H1 (cell line): ENCODE measurements around the gene CIRBP. TPM values are rescaled to one million over a fixed set of nuclear protein-coding genes. Genes with fewer than 3 reads are reported as not detected.

Experiments
- CTCF ChIA-PET: fragments of 300-600 bp; sonication (Branson Sonifier 250); formaldehyde crosslinking; loops from one replicate; lab custom pipeline; 2021; ENCODE audit not compliant: partially characterized antibody; lab: Charles Lee
- POLR2A ChIA-PET: fragments of 300-600 bp; sonication (Branson Sonifier 250); formaldehyde crosslinking; loops from one replicate; lab custom pipeline; 2021; ENCODE audit warnings: inconsistent platforms; ENCODE audit not compliant: partially characterized antibody; lab: Charles Lee
- DNase-seq, 2 experiments: peaks; one replicate each; pipeline versions ENCODE4 v3.0.0 to v3.0.0-alpha.2; 2010 to 2022; ENCODE audit warnings: low spot score in 2 of 2, low read depth in 1 of 2, mixed read lengths in 1 of 2
- FAIRE-seq: peaks from 2 replicates; lab custom pipeline; 2011; peaks lifted over from hg19 to GRCh38; lab: Jason Lieb, UNC
- H2AFZ ChIP-seq: 2 replicates; pipeline ENCODE4 v1.8.1; 2012; ENCODE audit warnings: low read length, inconsistent platforms
- H2AK5ac ChIP-seq: 2 replicates; pipeline ENCODE4 v1.6.1; 2013; ENCODE audit warnings: low read depth, low read length
- H2BK120ac ChIP-seq: replicated peaks from 2 replicates; pipeline ENCODE3; 2013; ENCODE audit warnings: low read depth, low read length, inconsistent platforms
- H2BK12ac ChIP-seq: 2 replicates; pipeline ENCODE4 v1.6.1; 2013; ENCODE audit warnings: low read depth, low read length
- H2BK15ac ChIP-seq: 2 replicates; pipeline ENCODE4 v1.6.1; 2013; ENCODE audit warnings: low read length
- H2BK20ac ChIP-seq: 2 replicates; pipeline ENCODE4 v1.6.1; 2013; ENCODE audit warnings: low read length
- H2BK5ac ChIP-seq: 2 replicates; pipeline ENCODE4 v1.6.1; 2013; ENCODE audit warnings: low read depth, low read length
- H3K14ac ChIP-seq: 2 replicates; pipeline ENCODE4 v1.6.1; 2013; ENCODE audit warnings: inconsistent platforms; ENCODE audit not compliant: insufficient read length
- H3K18ac ChIP-seq: 2 replicates; pipeline ENCODE4 v1.6.1; 2013; ENCODE audit warnings: low read length; ENCODE audit errors: extremely low read depth
- H3K23ac ChIP-seq: 2 replicates; pipeline ENCODE4 v1.6.1; 2013; ENCODE audit warnings: inconsistent platforms; ENCODE audit not compliant: insufficient read length
- H3K23me2 ChIP-seq: 2 replicates; pipeline ENCODE4 v1.6.1; 2013; ENCODE audit warnings: low read depth, low read length
- H3K27ac ChIP-seq: 2 replicates; pipeline ENCODE4 v1.6.1; 2011; ENCODE audit warnings: low read depth, low read length, inconsistent platforms
- H3K27me3 ChIP-seq, 4 experiments: replicated peaks in 1 of 4; 1 replicate in 1 of 4; 2 replicates in 3 of 4; pipeline versions ENCODE4 v1.6.1 to v1.8.1; 2011 to 2013; ENCODE audit warnings: low read length in 3 of 4, mild to moderate bottlenecking in 3 of 4, inconsistent platforms in 2 of 4, mixed read lengths in 2 of 4, moderate library complexity in 1 of 4; ENCODE audit not compliant: control insufficient read depth in 3 of 4, insufficient read depth in 3 of 4; ENCODE audit errors: extremely low read depth in 1 of 4
- H3K36me3 ChIP-seq, 4 experiments: 2 replicates each; pipeline versions ENCODE4 v1.6.1 to v1.8.1; 2011 to 2013; ENCODE audit warnings: mild to moderate bottlenecking in 4 of 4, low read length in 3 of 4, moderate library complexity in 2 of 4, control low read depth in 1 of 4, inconsistent platforms in 1 of 4; ENCODE audit not compliant: insufficient read depth in 4 of 4, control insufficient read depth in 2 of 4
- H3K4ac ChIP-seq: replicated peaks from 2 replicates; pipeline ENCODE3; 2013; ENCODE audit warnings: low read length, low read depth, mixed read lengths, inconsistent platforms; ENCODE audit not compliant: insufficient read length
- H3K4me1 ChIP-seq, 4 experiments: replicated peaks in 1 of 4; 1 replicate in 1 of 4; 2 replicates in 3 of 4; pipeline versions ENCODE4 v1.6.1 to v1.8.1; 2011 to 2013; ENCODE audit warnings: low read length in 3 of 4, inconsistent platforms in 2 of 4, mixed read lengths in 1 of 4; ENCODE audit not compliant: insufficient read depth in 4 of 4, control insufficient read depth in 3 of 4
- H3K4me2 ChIP-seq, 2 experiments: 2 replicates each; pipeline versions ENCODE4 v1.6.1 to v1.8.1; 2011 to 2013; ENCODE audit warnings: low read depth in 2 of 2, low read length in 2 of 2, control low read depth in 1 of 2, inconsistent platforms in 1 of 2, mild to moderate bottlenecking in 1 of 2; ENCODE audit not compliant: insufficient read depth in 1 of 2
- H3K4me3 ChIP-seq, 4 experiments: fragments of 200-600, 300-600 bp in 1 of 4; sonication (generic), shearing (Covaris generic), sonication (Bioruptor Twin) in 1 of 4; 2 replicates each; pipeline versions ENCODE4 v1.5.1 to v1.8.1; 2011 to 2016; ENCODE audit warnings: low read length in 4 of 4, low read depth in 3 of 4, control low read depth in 2 of 4, inconsistent platforms in 2 of 4, mild to moderate bottlenecking in 2 of 4, mixed read lengths in 1 of 4, moderate library complexity in 1 of 4; ENCODE audit not compliant: insufficient read depth in 2 of 4; ENCODE audit errors: extremely low read depth in 1 of 4
- H3K56ac ChIP-seq: replicated peaks from 2 replicates; pipeline ENCODE3; 2013; ENCODE audit warnings: low read depth, mild to moderate bottlenecking, mixed read lengths, low read length, inconsistent platforms; ENCODE audit not compliant: insufficient read length
- H3K79me1 ChIP-seq: 2 replicates; pipeline ENCODE4 v1.6.1; 2013; ENCODE audit warnings: low read depth, low read length, control low read depth
- H3K79me2 ChIP-seq, 2 experiments: 2 replicates each; pipeline versions ENCODE4 v1.6.1 to v1.8.1; 2012 to 2013; ENCODE audit warnings: low read length in 2 of 2, mild to moderate bottlenecking in 2 of 2, inconsistent platforms in 1 of 2; ENCODE audit not compliant: insufficient read depth in 2 of 2, control insufficient read depth in 1 of 2
- H3K9ac ChIP-seq, 4 experiments: replicated peaks in 1 of 4; 1 replicate in 1 of 4; 2 replicates in 3 of 4; pipeline versions ENCODE4 v1.6.1 to v1.8.1; 2011 to 2013; ENCODE audit warnings: low read depth in 3 of 4, low read length in 3 of 4, control low read depth in 2 of 4, mild to moderate bottlenecking in 2 of 4, moderate library complexity in 2 of 4, inconsistent platforms in 1 of 4; ENCODE audit errors: extremely low read depth in 1 of 4
- H3K9me3 ChIP-seq, 2 experiments: 2 replicates each; pipeline versions ENCODE4 v1.6.1 to v1.8.1; 2012 to 2013; ENCODE audit warnings: mild to moderate bottlenecking in 2 of 2, moderate library complexity in 2 of 2, control low read depth in 1 of 2, inconsistent platforms in 1 of 2, low read depth in 1 of 2, low read length in 1 of 2, mixed read lengths in 1 of 2; ENCODE audit not compliant: insufficient read depth in 2 of 2
- H4K20me1 ChIP-seq, 2 experiments: replicated peaks in 1 of 2; 2 replicates each; pipeline versions ENCODE3 to v1.8.1; 2011 to 2013; ENCODE audit warnings: inconsistent platforms in 2 of 2, low read length in 2 of 2, mild to moderate bottlenecking in 1 of 2; ENCODE audit not compliant: insufficient read depth in 2 of 2, control insufficient read depth in 1 of 2
- H4K5ac ChIP-seq: 2 replicates; pipeline ENCODE4 v1.6.1; 2013; ENCODE audit warnings: low read length, low read depth, mixed read lengths, inconsistent platforms; ENCODE audit not compliant: insufficient read length
- H4K8ac ChIP-seq: 2 replicates; pipeline ENCODE4 v1.8.0; 2013; ENCODE audit warnings: mild to moderate bottlenecking, moderate library complexity, low read length, inconsistent platforms; ENCODE audit not compliant: insufficient read depth; ENCODE audit errors: extremely low read depth
- H4K91ac ChIP-seq: replicated peaks from 2 replicates; pipeline ENCODE3; 2013; ENCODE audit warnings: low read length, mixed read lengths, inconsistent platforms; ENCODE audit not compliant: insufficient read length
- CBX8 ChIP-seq: fragments of 300-800, 300-1000 bp; sonication (generic); IDR thresholded peaks from 2 replicates; pipeline ENCODE4 v1.7.1; 2016; ENCODE audit warnings: low read depth, low read length, borderline replicate concordance
- CREB1 ChIP-seq: IDR thresholded peaks from 2 replicates; pipeline ENCODE4 v1.6.1; 2012; ENCODE audit warnings: inconsistent platforms
- MAFK ChIP-seq: IDR thresholded peaks from 2 replicates; pipeline ENCODE4 v1.6.1; 2012; ENCODE audit warnings: low read depth, mild to moderate bottlenecking, improper control_type of control experiment, low read length
- TAF7 ChIP-seq: optimal IDR thresholded peaks from 2 replicates; pipeline ENCODE3; 2011; ENCODE audit warnings: low read depth, mild to moderate bottlenecking, inconsistent platforms, low read length, moderate library complexity, borderline replicate concordance
- WGBS, 2 experiments: shearing (Covaris generic) in 1 of 2; methylation state at CpG; one replicate each; pipeline versions ENCODE4 v1.1.6 to v1.1.7; 2013 to 2015; ENCODE audit warnings: low lambda C conversion rate in 2 of 2, mixed read lengths in 2 of 2, inconsistent platforms in 1 of 2, low coverage in 1 of 2, missing lambda C conversion rate in 1 of 2; ENCODE audit not compliant: insufficient replicate concordance in 2 of 2, insufficient coverage in 1 of 2, insufficient read length in 1 of 2; ENCODE audit errors: extremely low coverage in 1 of 2, missing lambda C conversion rate in 1 of 2; 5-methylcytosine and 5-hydroxymethylcytosine counted together
- polyA plus RNA-seq, 7 experiments: library from polyadenylated mRNA; depleted of rRNA in 3 of 7; stranded (reverse) in 5 of 7; unstranded in 2 of 7; fragments of >200 nt in 5 of 7; fragments of 200-250 nt in 2 of 7; gene quantifications; 1 replicate in 5 of 7; 2 replicates in 1 of 7; 4 replicates in 1 of 7; pipeline versions ENCODE4 v1.2.1 to v1.2.3, GENCODE V29; 2011 to 2013; ENCODE audit warnings: missing spikeins in 2 of 7, mixed read lengths in 2 of 7
- total RNA-seq: library from RNA; stranded (reverse); fragmentation: NEBNext Ultra II Directional; extraction: Animal tissue kit (Norgen Biotek cat#: 25700); gene quantifications from 2 replicates; pipeline ENCODE4 v1.2.1, GENCODE V29; 2021
- TF ChIP-seq, protein P1 (sequence below): IDR thresholded peaks from 2 replicates; pipeline ENCODE4 v1.6.1; 2012; ENCODE audit warnings: inconsistent platforms

Gene CIRBP
- total and polyA plus RNA-seq, 2 of the 8 experiments (the other 6 are each of a cell fraction or from before 2014, with no cell fraction given) = 175 to 199 TPM

DNA sequence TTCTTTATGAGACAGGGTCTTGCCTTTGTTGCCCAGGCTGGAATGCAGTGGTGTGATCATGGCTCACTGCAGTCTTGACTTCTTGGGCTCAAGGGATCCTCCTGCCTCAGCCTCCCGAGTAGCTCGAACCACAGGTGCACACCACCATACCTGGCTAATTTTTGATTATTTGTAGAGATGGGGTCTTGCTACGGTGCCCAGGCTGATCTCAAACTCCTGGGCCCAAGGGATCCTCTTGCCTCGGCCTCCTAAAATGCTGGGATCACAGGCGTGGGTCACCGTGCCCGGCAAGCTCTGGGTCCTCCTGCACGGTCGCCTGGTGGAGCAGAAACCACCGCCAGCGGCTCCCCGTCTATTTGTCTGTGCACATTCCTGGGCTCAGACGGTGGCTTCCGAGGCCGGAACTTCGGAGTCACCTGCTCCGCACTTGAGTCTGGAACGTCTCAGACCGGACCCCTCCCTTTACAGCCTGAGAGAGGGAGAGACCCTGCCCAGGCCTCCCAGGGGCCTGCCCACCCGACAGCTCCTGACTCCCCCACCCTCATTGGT is 38.7 kb downstream of the CIRBP start:
- WGBS, 2 experiments = 92% methylated on average over 20 of the region's 20 CpGs; no CpG with 5 or more reads in 1 of the 2 experiments
- Histone ChIP-seq H3K23ac (no peak overlapping the region), H4K20me1 (no peaks in the 10 kb centered on the region)
- TF ChIP-seq, protein P1, sequence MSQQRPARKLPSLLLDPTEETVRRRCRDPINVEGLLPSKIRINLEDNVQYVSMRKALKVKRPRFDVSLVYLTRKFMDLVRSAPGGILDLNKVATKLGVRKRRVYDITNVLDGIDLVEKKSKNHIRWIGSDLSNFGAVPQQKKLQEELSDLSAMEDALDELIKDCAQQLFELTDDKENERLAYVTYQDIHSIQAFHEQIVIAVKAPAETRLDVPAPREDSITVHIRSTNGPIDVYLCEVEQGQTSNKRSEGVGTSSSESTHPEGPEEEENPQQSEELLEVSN = no peak
- TF ChIP-seq MAFK (no peak), TAF7 (no peak), CREB1 (no peak), CBX8 (no peak)
- TF ChIP-seq, all 59 proteins: peak for 0
- Histone ChIP-seq H3K4me1 (peaks cover 0 to 4% (median 0%) of the 10 kb centered on the region in 4 experiments; a peak in 1 of 7 replicates), H3K36me3 (no peaks in the 10 kb centered on the region), H3K27ac (no peak overlapping the region), H3K14ac (no peak overlapping the region), H2BK15ac (no peak overlapping the region), H3K4ac (no peak overlapping the region), H3K56ac (no peak overlapping the region), H2BK120ac (no peak overlapping the region), H3K4me2 (no peak overlapping the region), H4K5ac (no peak overlapping the region), H3K9ac (no peak overlapping the region), H2AK5ac (no peak overlapping the region), H4K8ac (no peak overlapping the region), H3K79me2 (no peaks in the 10 kb centered on the region), H3K23me2 (no peaks in the 10 kb centered on the region), H2AFZ (no peak overlapping the region), H3K4me3 (no peak overlapping the region), H3K18ac (no peak overlapping the region), H3K79me1 (no peaks in the 10 kb centered on the region), H3K9me3 (no peaks in the 10 kb centered on the region), H2BK12ac (no peak overlapping the region), H4K91ac (no peak overlapping the region), H2BK20ac (no peak overlapping the region), H3K27me3 (no peaks in the 10 kb centered on the region), H2BK5ac (no peak overlapping the region)
- ChIA-PET POLR2A (interaction anchor here (1.4 to 4.0 kb wide), 2 partner anchors 10 to 39 kb away, joined by 3 to 18 read pairs; partner anchors contain the start of gene CIRBP), CTCF (interaction anchor here (1.0 to 1.2 kb wide), 3 partner anchors 19 to 38 kb away, joined by 3 to 4 read pairs (median 3); no protein-coding TSS in a partner anchor)
- DNase-seq (no peak), FAIRE-seq (no peak)
